ENCODE measurements around the gene DRC7. TPM values are rescaled to one million over a fixed set of nuclear protein-coding genes. Genes with fewer than 3 reads are reported as not detected.

DRC7 gene
- total RNA-seq, 1 donor from 2014 or later, result not detected

- H3K4me3 ChIP-seq, result no peak overlapping the region
- TF ChIP-seq CTCF (IDR thresholded peaks at IDR 0.05) (no peak), POLR2A (IDR thresholded peaks at IDR 0.05) (no peak), POLR2AphosphoS5 (IDR thresholded peaks at IDR 0.05; ENCODE audit: insufficient read depth in 1 of 2, low read depth in 1 of 2) (no peak)
- H3K27me3 ChIP-seq, result no peaks in the 10 kb centered on the region
- H3K9me3 ChIP-seq, result no peaks in the 10 kb centered on the region
- peaks cover 0 to 15% of the 10 kb centered on the region in 2 donors for H3K36me3 ChIP-seq
- DNase-seq (ENCODE audit: extremely low spot score in 2 of 2), result no peak
- intact Hi-C loops (cut with DNase I), result no loop called here
- H3K4me1 ChIP-seq, result peaks cover 8% of the 10 kb centered on the region
- no peak overlapping the region for H3K27ac ChIP-seq
Measured at GRCh38 chr16:57764341-57765159, 69.9 kb downstream of the DRC7 start.

- no peak for DNase-seq (ENCODE audit: extremely low spot score in 2 of 2)
- H3K9me3 ChIP-seq, result no peaks in the 10 kb centered on the region
- H3K27me3 ChIP-seq, result no peaks in the 10 kb centered on the region
- H3K27ac ChIP-seq, result no peak overlapping the region
- intact Hi-C loops (cut with DNase I), result no loop called here
- H3K4me1 ChIP-seq, result peaks cover 8% of the 10 kb centered on the region
- peaks cover 0 to 22% of the 10 kb centered on the region in 2 donors for H3K36me3 ChIP-seq
- no peak for TF ChIP-seq CTCF (IDR thresholded peaks at IDR 0.05)
- H3K4me3 ChIP-seq, result no peak overlapping the region
Measured at GRCh38 chr16:57765160-57765728, 70.6 kb downstream of the DRC7 start.

GRCh38 chr16:57766714-57767348 lies 72.2 kb downstream of the DRC7 start:
- Histone ChIP-seq H3K36me3 (peaks cover 0 to 31% of the 10 kb centered on the region in 2 donors), H3K4me1 (peaks cover 8% of the 10 kb centered on the region), H3K9me3 (no peaks in the 10 kb centered on the region), H3K4me3 (no peak overlapping the region), H3K27me3 (no peaks in the 10 kb centered on the region), H3K27ac (no peak overlapping the region)
- DNase-seq (ENCODE audit: extremely low spot score in 2 of 2), result no peak
- intact Hi-C loops (cut with DNase I), result no loop called here
- TF ChIP-seq CTCF (IDR thresholded peaks at IDR 0.05) (no peak), POLR2A (IDR thresholded peaks at IDR 0.05) (no peak), POLR2AphosphoS5 (IDR thresholded peaks at IDR 0.05; ENCODE audit: insufficient read depth in 1 of 2, low read depth in 1 of 2) (no peak)

- peaks cover 0 to 31% of the 10 kb centered on the region in 2 donors for H3K36me3 ChIP-seq
- intact Hi-C loops (cut with DNase I), result no loop called here
Measured at GRCh38 chr16:57769541-57770145, 75.0 kb downstream of the DRC7 start.

GRCh38 chr16:57770361-57770760 lies 75.8 kb downstream of the DRC7 start:
- intact Hi-C loops (cut with DNase I), result no loop called here
- TF ChIP-seq POLR2A (IDR thresholded peaks at IDR 0.05) (no peak), POLR2AphosphoS5 (IDR thresholded peaks at IDR 0.05; ENCODE audit: insufficient read depth in 1 of 2, low read depth in 1 of 2) (no peak)
- no peak for DNase-seq (ENCODE audit: extremely low spot score in 2 of 2)
- H3K27me3 ChIP-seq, result no peaks in the 10 kb centered on the region
- H3K4me3 ChIP-seq, result no peak overlapping the region
- H3K27ac ChIP-seq, result no peak overlapping the region
- no peaks in the 10 kb centered on the region for H3K4me1 ChIP-seq
- peaks cover 0 to 36% of the 10 kb centered on the region in 2 donors for H3K36me3 ChIP-seq
- no peaks in the 10 kb centered on the region for H3K9me3 ChIP-seq

More at GRCh38 chr16:57769541-57770145, 75.0 kb downstream of the DRC7 start:
- Histone ChIP-seq H3K4me3 (no peak overlapping the region), H3K27me3 (no peaks in the 10 kb centered on the region), H3K9me3 (no peaks in the 10 kb centered on the region), H3K4me1 (peaks cover under 1% of the 10 kb centered on the region), H3K27ac (no peak overlapping the region)
- no peak for DNase-seq (ENCODE audit: extremely low spot score in 2 of 2)
- TF ChIP-seq POLR2A (IDR thresholded peaks at IDR 0.05) (no peak), POLR2AphosphoS5 (IDR thresholded peaks at IDR 0.05; ENCODE audit: insufficient read depth in 1 of 2, low read depth in 1 of 2) (no peak)
